Stomach (tissue), 9 donors: Measurements from ENCODE around the gene PLSCR3. TPM values are rescaled to one million over a fixed set of nuclear protein-coding genes. Genes with fewer than 3 reads are reported as not detected.

ENCODE experiments used
- DNase-seq, 2 donors: peaks; one replicate each; pipeline versions ENCODE4 v3.0.0 to v3.0.0-alpha.2; 2013 to 2019
- H3K27ac ChIP-seq, 5 donors: fragments of 200-600 bp in 4 of 5; sonication (generic) in 4 of 5; one replicate each; pipeline ENCODE4 v1.5.1; 2013 to 2019; ENCODE audit warnings: mild to moderate bottlenecking in 1 of 5, moderate library complexity in 1 of 5
- H3K27me3 ChIP-seq, 3 donors: fragments of 200-600 bp; sonication (generic); one replicate each; pipeline ENCODE4 v1.5.1; 2017 to 2019; ENCODE audit warnings: mixed run types in 1 of 3
- H3K36me3 ChIP-seq, 4 donors: fragments of 200-600 bp; sonication (generic); 1 replicate in 3 of 4; 2 replicates in 1 of 4; pipeline ENCODE4 v1.5.1; 2016 to 2019
- H3K4me1 ChIP-seq, 4 donors: fragments of 200-600 bp; sonication (generic); one replicate each; pipeline ENCODE4 v1.5.1; 2016 to 2019
- H3K4me3 ChIP-seq, 4 donors: fragments of 200-600 bp; sonication (generic) in 3 of 4; one replicate each; pipeline ENCODE4 v1.5.1; 2016 to 2019; ENCODE audit warnings: mild to moderate bottlenecking in 1 of 4
- H3K9me3 ChIP-seq, 4 donors: fragments of 200-600 bp; sonication (generic); one replicate each; pipeline ENCODE4 v1.5.1; 2016 to 2019
- EP300 ChIP-seq: sonication (generic); formaldehyde crosslinking; IDR thresholded peaks from one replicate; pipeline ENCODE4 v1.6.1; 2017; ENCODE audit warnings: antibody characterized with exemption
- POLR2A ChIP-seq, 4 donors: fragments of 450-650 bp; IDR thresholded peaks; one replicate each; pipeline ENCODE4 v1.6.1; 2016; ENCODE audit warnings: antibody characterized with exemption in 4 of 4, control low read depth in 2 of 4, mild to moderate bottlenecking in 1 of 4, moderate library complexity in 1 of 4
- POLR2AphosphoS5 ChIP-seq, 3 donors: sonication (generic); formaldehyde crosslinking; IDR thresholded peaks; one replicate each; pipeline ENCODE4 v1.6.1; 2016; ENCODE audit warnings: antibody characterized with exemption in 3 of 3
- WGBS, 5 donors: extraction: QIAGEN DNeasy Blood & Tissue Kit in 3 of 5; methylation state at CpG; one replicate each; pipeline versions ENCODE4 v1.1.5 to v1.1.7; 2013 to 2018; 5-methylcytosine and 5-hydroxymethylcytosine counted together
- intact Hi-C: fragments of 100-400 bp; cut with DNase I; formaldehyde crosslinking; loops from one replicate; pipeline ENCODE4 v1.15.1; 2023; ENCODE audit warnings: low total_unique reads
- polyA plus RNA-seq, 3 donors: library from polyadenylated mRNA; stranded (reverse); fragments of 200-250 nt; gene quantifications; one replicate each; pipeline ENCODE4 v1.2.3, GENCODE V29; 2013
- total RNA-seq, 5 donors: library from RNA; depleted of rRNA; stranded (reverse); fragments of >200 nt; gene quantifications; one replicate each; pipeline versions ENCODE4 v1.1.0 to v1.2.3, GENCODE V29; 2014 to 2016
- TF ChIP-seq, protein P1 (sequence below), 7 experiments: fragments of 450-650 bp in 4 of 7; fragments of 200-600 bp in 3 of 7; sonication (generic) in 3 of 7; IDR thresholded peaks; one replicate each; pipeline ENCODE4 v1.5.1; 2016 to 2019; ENCODE audit warnings: antibody characterized with exemption in 7 of 7, control low read depth in 2 of 7, mild to moderate bottlenecking in 1 of 7
- donor health status: healthy with polysubstance abuse.
- donor health status: Bipolar disorder and iron deficiency.
- donor health status: healthy.

The PLSCR3 gene
- total and polyA plus RNA-seq, 8 donors = 7.9 to 101 (median 24.4) TPM; not detected in 1

DNA sequence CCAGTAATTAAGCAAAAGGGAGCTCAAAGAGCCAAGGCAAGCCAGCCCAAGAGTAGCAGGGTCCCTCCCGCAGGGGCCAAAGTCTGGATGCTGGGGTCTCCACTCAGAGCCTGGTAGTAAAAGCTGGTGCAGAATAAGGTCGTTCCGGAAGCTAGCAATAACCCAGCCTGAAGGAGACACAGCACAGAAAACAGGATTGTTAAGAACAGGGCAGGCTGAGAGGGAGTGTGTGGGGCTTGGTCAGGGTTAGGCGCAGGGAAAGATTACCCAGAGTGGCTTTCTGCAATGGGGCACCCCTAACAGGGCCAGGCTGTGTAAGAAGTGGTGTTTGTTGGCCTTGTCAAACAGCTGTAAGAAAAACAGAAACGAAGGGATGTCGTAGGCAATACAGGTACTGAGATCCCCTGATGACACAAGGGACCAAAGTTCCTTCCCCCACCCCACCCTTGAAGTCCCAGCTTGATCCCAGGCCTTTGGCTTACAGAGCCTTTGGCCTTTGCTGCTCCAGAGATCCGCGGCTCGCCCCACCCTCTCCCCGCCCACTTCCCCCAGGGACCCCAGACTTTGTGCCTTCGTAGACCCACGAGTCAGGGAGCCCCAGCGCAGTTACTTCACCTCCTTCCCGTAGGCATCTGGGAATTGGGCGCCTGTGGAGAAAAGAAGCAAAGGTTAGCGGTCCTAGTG is 8.9 kb upstream of the PLSCR3 start:
- intact Hi-C loops = no loop called here
- H3K4me1 ChIP-seq = peaks cover 30 to 42% (median 34%) of the 10 kb centered on the region in 4 donors
- no peaks in the 10 kb centered on the region for H3K9me3 ChIP-seq
- WGBS, 5 donors = 8 to 12% (median 11%) methylated on average over 9 to 16 of the region's 16 CpGs
- peak; percentile 33 to 79 for DNase-seq
- peak overlapping the region; percentile 71 to 80 (median 74) for H3K4me3 ChIP-seq
- H3K27me3 ChIP-seq = peaks cover 0 to 13% (median 0%) of the 10 kb centered on the region in 3 donors
- H3K27ac ChIP-seq = peak overlapping the region; percentile 90 to 94 (median 93)
- no peak for TF ChIP-seq EP300
- TF ChIP-seq POLR2A (IDR thresholded peaks at IDR 0.05) = no peak
- TF ChIP-seq, protein P1, sequence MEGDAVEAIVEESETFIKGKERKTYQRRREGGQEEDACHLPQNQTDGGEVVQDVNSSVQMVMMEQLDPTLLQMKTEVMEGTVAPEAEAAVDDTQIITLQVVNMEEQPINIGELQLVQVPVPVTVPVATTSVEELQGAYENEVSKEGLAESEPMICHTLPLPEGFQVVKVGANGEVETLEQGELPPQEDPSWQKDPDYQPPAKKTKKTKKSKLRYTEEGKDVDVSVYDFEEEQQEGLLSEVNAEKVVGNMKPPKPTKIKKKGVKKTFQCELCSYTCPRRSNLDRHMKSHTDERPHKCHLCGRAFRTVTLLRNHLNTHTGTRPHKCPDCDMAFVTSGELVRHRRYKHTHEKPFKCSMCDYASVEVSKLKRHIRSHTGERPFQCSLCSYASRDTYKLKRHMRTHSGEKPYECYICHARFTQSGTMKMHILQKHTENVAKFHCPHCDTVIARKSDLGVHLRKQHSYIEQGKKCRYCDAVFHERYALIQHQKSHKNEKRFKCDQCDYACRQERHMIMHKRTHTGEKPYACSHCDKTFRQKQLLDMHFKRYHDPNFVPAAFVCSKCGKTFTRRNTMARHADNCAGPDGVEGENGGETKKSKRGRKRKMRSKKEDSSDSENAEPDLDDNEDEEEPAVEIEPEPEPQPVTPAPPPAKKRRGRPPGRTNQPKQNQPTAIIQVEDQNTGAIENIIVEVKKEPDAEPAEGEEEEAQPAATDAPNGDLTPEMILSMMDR (IDR thresholded peaks at IDR 0.05) = no peak
- no peak for TF ChIP-seq POLR2AphosphoS5 (IDR thresholded peaks at IDR 0.05)
- no peaks in the 10 kb centered on the region for H3K36me3 ChIP-seq

DNA sequence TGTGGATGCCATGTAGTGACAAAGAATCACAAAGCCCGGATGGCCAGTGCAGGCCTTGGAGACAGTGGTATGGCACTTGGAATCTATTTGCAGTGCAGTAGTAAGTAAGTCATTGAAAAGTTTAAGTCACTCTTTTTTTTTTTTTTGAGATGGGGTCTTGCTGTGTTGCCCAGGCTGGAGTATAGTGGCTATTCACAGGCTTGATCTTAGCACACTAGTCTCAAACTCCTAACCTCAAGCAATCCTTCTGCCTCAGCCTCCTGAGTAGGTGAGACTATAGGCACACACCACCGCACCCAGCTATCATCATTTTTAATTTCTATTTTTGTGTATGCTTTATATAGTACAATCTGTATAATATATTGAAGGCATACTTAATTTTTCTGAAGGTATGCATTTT is 4.3 kb upstream of the PLSCR3 start:
- H3K27me3 ChIP-seq = no peaks in the 10 kb centered on the region
- no peak overlapping the region for H3K4me3 ChIP-seq
- intact Hi-C loops = no loop called here
- DNase-seq = no peak
- WGBS, 5 donors = 80 to 91% (median 87%) methylated on average over 2 of the region's 2 CpGs
- TF ChIP-seq POLR2AphosphoS5 (IDR thresholded peaks at IDR 0.05) (no peak), EP300 (no peak), POLR2A (IDR thresholded peaks at IDR 0.05) (no peak)
- TF ChIP-seq, protein P1 (IDR thresholded peaks at IDR 0.05) = no peak
- H3K4me1 ChIP-seq = peaks cover 21 to 34% (median 33%) of the 10 kb centered on the region in 4 donors
- no peaks in the 10 kb centered on the region for H3K36me3 ChIP-seq
- no peaks in the 10 kb centered on the region for H3K9me3 ChIP-seq
- H3K27ac ChIP-seq = no peak overlapping the region

DNA sequence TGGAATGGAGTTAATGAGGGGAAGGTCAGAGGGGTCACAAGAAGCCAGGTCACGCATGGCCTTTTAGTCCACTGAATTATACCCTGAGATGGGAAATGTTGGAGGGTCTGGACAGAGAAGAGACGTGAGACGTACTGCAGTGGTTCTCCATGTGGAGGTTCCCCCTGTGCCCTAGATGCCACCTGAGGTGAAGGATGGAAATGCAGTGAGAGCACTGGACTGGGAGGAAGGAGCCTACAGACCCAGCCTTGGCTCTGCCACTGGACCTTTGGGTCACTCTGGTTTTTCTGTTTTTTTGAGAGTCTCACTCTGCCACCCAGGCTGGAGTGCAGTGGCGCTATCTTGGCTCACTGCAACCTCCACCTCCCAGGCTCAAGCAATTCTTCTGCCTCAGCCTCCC is 1.8 kb upstream of the PLSCR3 start:
- no peaks in the 10 kb centered on the region for H3K9me3 ChIP-seq
- WGBS, 5 donors = 82 to 93% (median 88%) methylated on average over 4 of the region's 4 CpGs
- no peak overlapping the region for H3K4me3 ChIP-seq
- peaks cover 18 to 29% (median 25%) of the 10 kb centered on the region in 4 donors for H3K4me1 ChIP-seq
- intact Hi-C loops = no loop called here
- peaks cover 0 to 13% (median 9%) of the 10 kb centered on the region in 4 donors for H3K36me3 ChIP-seq
- H3K27me3 ChIP-seq = no peaks in the 10 kb centered on the region
- DNase-seq = peak in 1 of 2 donors; percentile 7
- TF ChIP-seq EP300 = no peak
- TF ChIP-seq POLR2AphosphoS5 (IDR thresholded peaks at IDR 0.05) = no peak
- TF ChIP-seq, protein P1 (IDR thresholded peaks at IDR 0.05) = no peak
- no peak for TF ChIP-seq POLR2A (IDR thresholded peaks at IDR 0.05)
- no peak overlapping the region for H3K27ac ChIP-seq

DNA sequence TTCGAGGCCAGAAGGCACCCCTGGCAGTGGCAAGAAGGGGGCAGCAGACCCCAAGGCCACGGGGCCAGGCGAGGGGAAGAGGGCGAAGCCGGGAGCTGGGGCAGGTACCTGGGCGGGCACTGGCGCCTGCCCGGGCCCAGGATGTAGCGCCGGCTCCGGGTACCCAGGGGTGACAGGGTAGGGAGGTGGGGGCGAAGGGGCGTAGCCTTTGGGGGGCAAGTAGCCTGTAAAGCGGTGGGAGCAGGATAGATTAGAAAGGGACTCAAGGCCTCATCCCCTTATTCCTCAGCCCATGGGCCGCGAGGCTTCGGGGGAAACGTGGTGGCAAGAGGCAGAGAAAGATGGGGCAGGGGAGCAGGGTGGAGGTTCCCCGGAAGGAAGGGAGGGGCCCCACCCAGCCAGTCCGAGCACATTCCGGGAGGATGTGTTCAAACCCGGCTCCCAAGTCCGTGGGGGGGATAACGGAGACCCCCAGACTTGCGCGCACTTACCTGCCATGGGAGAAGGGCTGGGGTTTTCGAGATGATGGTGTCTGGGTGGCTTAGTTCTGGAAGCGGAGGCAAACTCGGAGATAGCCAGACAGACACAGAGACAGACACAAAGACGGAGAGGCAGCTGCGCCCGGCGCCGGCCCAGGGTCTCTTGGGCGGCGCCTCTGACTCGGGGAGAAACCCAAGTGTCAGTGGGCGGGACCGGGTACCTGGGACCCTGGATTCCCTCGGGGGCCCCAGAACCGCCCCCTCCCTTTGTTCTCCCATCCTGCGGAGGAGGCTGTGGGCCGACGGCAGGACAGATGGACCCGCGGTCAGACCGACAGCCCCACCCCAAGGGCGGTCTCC is 493 bp downstream of the PLSCR3 start:
- intact Hi-C loops = no loop called here
- H3K36me3 ChIP-seq = peaks cover 13 to 36% (median 32%) of the 10 kb centered on the region in 4 donors
- H3K4me1 ChIP-seq = peaks cover 18 to 26% (median 25%) of the 10 kb centered on the region in 4 donors
- peak; percentile 33 to 69 for DNase-seq
- H3K27ac ChIP-seq = peak overlapping the region; percentile 87 to 97 (median 95)
- H3K9me3 ChIP-seq = no peaks in the 10 kb centered on the region
- H3K4me3 ChIP-seq = peak overlapping the region; percentile 79 to 93 (median 84)
- WGBS, 5 donors = 1 to 7% (median 4%) methylated on average over 32 to 48 of the region's 48 CpGs
- no peaks in the 10 kb centered on the region for H3K27me3 ChIP-seq
- TF ChIP-seq, protein P1 (IDR thresholded peaks at IDR 0.05) = no peak
- TF ChIP-seq EP300 (no peak), POLR2A (IDR thresholded peaks at IDR 0.05) (no peak), POLR2AphosphoS5 (IDR thresholded peaks at IDR 0.05) (no peak)
